Measurements from ENCODE around the gene RNF224. TPM values are rescaled to one million over a fixed set of nuclear protein-coding genes. Genes with fewer than 3 reads are reported as not detected.

RNF224 gene
- total and polyA plus RNA-seq, 12 donors: 0.06 TPM; not detected in 11

DNA sequence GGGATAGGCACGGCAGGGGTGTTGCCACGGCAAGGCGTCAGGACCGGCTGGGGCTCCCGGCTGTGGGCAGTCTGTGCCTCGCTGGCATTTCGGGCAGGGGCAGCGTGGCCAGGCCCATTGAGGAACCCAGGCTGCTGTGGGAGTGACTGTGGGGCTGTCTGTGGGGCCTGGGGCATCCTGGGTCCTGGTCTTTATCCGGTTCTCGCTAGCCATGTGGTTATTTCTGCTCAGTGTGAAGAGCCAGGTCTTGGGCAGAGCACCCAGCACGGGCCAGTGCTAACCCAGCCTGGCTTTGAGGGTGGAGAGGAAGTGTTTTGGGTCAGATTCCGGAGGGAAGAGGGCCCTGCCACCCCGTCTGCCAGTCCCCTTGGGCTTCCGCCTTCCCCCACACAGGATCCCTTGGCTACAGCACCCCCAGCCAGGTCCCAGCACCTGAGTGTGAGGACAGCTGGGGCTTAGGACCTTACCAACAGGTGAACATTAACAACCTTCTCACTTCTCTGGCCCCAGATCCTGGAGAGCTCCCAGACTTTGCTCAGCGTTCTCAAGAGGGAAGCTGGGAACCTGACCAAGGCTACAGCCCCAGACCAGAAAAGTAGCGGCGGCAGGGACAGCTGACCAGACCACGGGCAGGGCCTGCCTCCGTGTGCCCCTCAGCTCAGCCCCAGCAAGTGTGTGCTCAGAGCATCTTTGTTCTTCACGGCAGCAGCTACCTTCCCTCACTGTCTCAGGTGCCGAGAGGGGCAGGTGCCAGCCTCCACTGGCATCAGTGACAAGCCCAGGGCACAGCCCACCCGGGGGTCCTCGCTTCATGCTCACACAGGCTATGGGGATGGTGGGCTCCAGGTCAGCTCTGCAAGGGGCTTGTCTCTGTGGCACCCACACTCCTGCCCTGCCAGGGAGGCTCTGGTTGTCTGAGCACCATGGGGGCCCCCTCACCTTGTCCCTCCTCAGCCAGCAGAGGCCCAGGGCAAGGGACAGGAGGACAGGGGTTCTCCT is 37.7 kb upstream of the RNF224 start:
- intact Hi-C loops (cut with DNase I): no loop called here
- DNase-seq: no peak
- peaks cover 20 to 32% of the 10 kb centered on the region in 2 donors for H3K4me1 ChIP-seq (replicated peaks in 1 of 2)
- peaks cover 0 to 40% of the 10 kb centered on the region in 2 donors for H3K36me3 ChIP-seq (replicated peaks in 1 of 2)
- peak overlapping the region; percentile 74 to 98 (median 91) for H3K27ac ChIP-seq
- no peaks in the 10 kb centered on the region for H3K9me3 ChIP-seq (replicated peaks in 1 of 3)
- H3K27me3 ChIP-seq: no peaks in the 10 kb centered on the region
- TF ChIP-seq POLR2A (IDR thresholded peaks at IDR 0.05): no peak
- TF ChIP-seq CTCF (IDR thresholded peaks at IDR 0.05): no peak
- 20 to 44% (median 26%) methylated on average over 8 to 23 of the region's 23 CpGs for WGBS, 4 donors
- peak overlapping the region in 3 of 4 donors; percentile 62 to 82 (median 70) for H3K4me3 ChIP-seq

DNA sequence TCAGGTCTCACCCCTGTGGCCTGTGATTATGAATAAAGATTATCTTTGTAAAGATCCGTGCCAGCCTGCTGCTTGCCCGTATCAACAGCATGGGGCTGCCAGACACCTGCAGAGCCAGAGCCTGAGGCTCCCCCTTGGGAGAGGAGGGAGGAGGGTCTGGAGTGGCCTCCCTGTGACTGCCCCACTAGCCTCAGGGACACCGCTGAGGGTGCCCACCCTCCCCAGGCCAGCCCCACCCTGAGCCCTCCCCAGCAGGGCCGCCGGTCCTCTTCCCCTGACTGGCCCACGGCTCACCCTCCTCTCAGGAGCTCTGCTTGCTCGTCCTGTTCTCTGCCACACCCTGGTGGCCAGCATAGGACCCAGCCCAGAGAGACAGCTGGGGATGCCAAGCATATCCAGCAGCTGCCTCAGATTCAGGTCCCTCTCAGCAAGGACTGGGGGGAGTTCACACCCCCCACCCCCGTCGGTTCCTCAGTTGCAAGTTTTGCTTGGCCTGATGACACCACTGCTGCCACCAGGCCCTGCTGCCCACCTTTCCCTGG is 36.9 kb upstream of the RNF224 start:
- Histone ChIP-seq H3K4me1 (replicated peaks in 1 of 2) (peaks cover 20 to 32% of the 10 kb centered on the region in 2 donors), H3K9me3 (replicated peaks in 1 of 3) (no peaks in the 10 kb centered on the region), H3K27ac (peak overlapping the region in 3 of 5 donors; percentile 27 to 96 (median 90)), H3K27me3 (no peaks in the 10 kb centered on the region), H3K4me3 (no peak overlapping the region), H3K36me3 (replicated peaks in 1 of 2) (peaks cover 0 to 32% of the 10 kb centered on the region in 2 donors)
- intact Hi-C loops (cut with DNase I): no loop called here
- WGBS, 4 donors: 63 to 90% (median 74%) methylated on average over 3 to 9 of the region's 9 CpGs
- DNase-seq: no peak
- TF ChIP-seq CTCF (IDR thresholded peaks at IDR 0.05): no peak

DNA sequence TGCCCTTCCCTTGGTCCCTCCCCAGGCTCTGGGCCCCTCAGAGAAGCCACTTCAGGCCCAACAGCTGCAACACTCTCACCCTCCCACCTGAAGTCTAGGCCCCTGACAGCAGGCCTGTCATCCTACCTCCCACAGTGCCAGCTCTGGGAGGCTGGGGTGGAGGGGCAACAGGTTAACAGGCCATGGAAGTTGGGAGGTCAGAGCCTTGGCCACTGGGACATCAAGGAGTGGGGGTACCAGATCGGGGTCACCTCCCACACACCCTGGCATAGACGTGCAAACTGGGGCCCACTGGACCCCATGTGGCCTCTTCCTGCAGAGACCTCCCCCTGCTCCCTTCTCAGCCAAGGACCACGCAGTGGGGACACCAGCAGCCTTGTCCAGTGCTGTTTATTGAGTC is 36.1 kb upstream of the RNF224 start:
- intact Hi-C loops (cut with DNase I): no loop called here

More for the DNA sequence above, 36.1 kb upstream of the RNF224 start:
- Histone ChIP-seq H3K4me3 (no peak overlapping the region), H3K36me3 (replicated peaks in 1 of 2) (peaks cover 0 to 24% of the 10 kb centered on the region in 2 donors), H3K4me1 (replicated peaks in 1 of 2) (peaks cover 20 to 31% of the 10 kb centered on the region in 2 donors), H3K27ac (no peak overlapping the region), H3K27me3 (no peaks in the 10 kb centered on the region), H3K9me3 (replicated peaks in 1 of 3) (no peaks in the 10 kb centered on the region)
- TF ChIP-seq CTCF (IDR thresholded peaks at IDR 0.05): no peak
- no peak for DNase-seq
- WGBS, 4 donors: 70 to 79% (median 79%) methylated on average over 2 to 3 of the region's 3 CpGs; no CpG with 5 or more reads in 1 of the 4 donors

All from adrenal gland (tissue), 12 donors.